ENCODE results near the gene TMTC4. TPM values are rescaled to one million over a fixed set of nuclear protein-coding genes. Genes with fewer than 3 reads are reported as not detected.
A peak's percentile ranks its signal among the peaks of the same experiment; 100 is the strongest.
"Not testable (repeated sequence)": the region's sequence is repeated elsewhere in the genome, so short reads cannot be mapped to it uniquely, and the experiment has no call there.

TMTC4 gene
- total RNA-seq, 6 donors from 2014 or later, result 11.4 to 17.8 (median 14.5) TPM

- ATAC-seq (ENCODE audit: low FRiP score in 2 of 2) (no peak), DNase-seq (no peak)
- Histone ChIP-seq H3K4me1 (no peaks in the 10 kb centered on the region), H3K27me3 (no peaks in the 10 kb centered on the region), H3K9me3 (no peaks in the 10 kb centered on the region), H3K36me3 (no peaks in the 10 kb centered on the region), H3K4me3 (no peak overlapping the region), H3K27ac (no peak overlapping the region)
- 96 to 99% methylated on average over 5 of the region's 5 CpGs for WGBS, 2 donors
- no peak for TF ChIP-seq POLR2AphosphoS5 (IDR thresholded peaks at IDR 0.05)
- no peak for TF ChIP-seq CTCF (IDR thresholded peaks at IDR 0.05)
- no peak for TF ChIP-seq POLR2A (IDR thresholded peaks at IDR 0.05)
- TF ChIP-seq EP300 (IDR thresholded peaks at IDR 0.05), result no peak
Measured at GRCh38 chr13:100710176-100710575, 35.6 kb upstream of the TMTC4 start.

GRCh38 chr13:100707818-100708740 lies 33.5 kb upstream of the TMTC4 start:
- Histone ChIP-seq H3K4me1 (no peaks in the 10 kb centered on the region), H3K27me3 (no peaks in the 10 kb centered on the region), H3K36me3 (no peaks in the 10 kb centered on the region), H3K4me3 (no peak overlapping the region), H3K9me3 (no peaks in the 10 kb centered on the region), H3K27ac (no peak overlapping the region)
- DNase-seq (no peak), ATAC-seq (ENCODE audit: low FRiP score in 2 of 2) (no peak)
- WGBS, 2 donors, result 82 to 86% methylated on average over 12 of the region's 12 CpGs
- TF ChIP-seq EP300 (IDR thresholded peaks at IDR 0.05), result no peak
- TF ChIP-seq POLR2A (IDR thresholded peaks at IDR 0.05), result no peak
- TF ChIP-seq CTCF (IDR thresholded peaks at IDR 0.05), result no peak
- no peak for TF ChIP-seq POLR2AphosphoS5 (IDR thresholded peaks at IDR 0.05)

- not testable (repeated sequence) for H3K27ac ChIP-seq; H3K4me1 ChIP-seq; H3K4me3 ChIP-seq; H3K36me3 ChIP-seq; H3K9me3 ChIP-seq; H3K27me3 ChIP-seq; ATAC-seq (ENCODE audit: low FRiP score in 2 of 2)
- no CpG with 5 or more reads among the region's 16 CpGs for WGBS, 2 donors
- DNase-seq, result peak in 1 of 2 donors; percentile 22
Measured at GRCh38 chr13:100698331-100698730, 23.7 kb upstream of the TMTC4 start.

GRCh38 chr13:100695509-100695773 lies 20.8 kb upstream of the TMTC4 start:
- no peaks in the 10 kb centered on the region for H3K4me1 ChIP-seq
- TF ChIP-seq POLR2A (IDR thresholded peaks at IDR 0.05), result no peak
- no peak for TF ChIP-seq POLR2AphosphoS5 (IDR thresholded peaks at IDR 0.05)
- no peak for TF ChIP-seq CTCF (IDR thresholded peaks at IDR 0.05)
- no peak for TF ChIP-seq EP300 (IDR thresholded peaks at IDR 0.05)
- no peak overlapping the region for H3K27ac ChIP-seq
- WGBS, 2 donors, result 96% methylated on average over 2 of the region's 2 CpGs
- no peaks in the 10 kb centered on the region for H3K36me3 ChIP-seq
- H3K9me3 ChIP-seq, result peaks cover 0 to under 1% (median 0%) of the 10 kb centered on the region in 4 donors
- no peak for ATAC-seq (ENCODE audit: low FRiP score in 2 of 2)
- no peaks in the 10 kb centered on the region for H3K27me3 ChIP-seq
- H3K4me3 ChIP-seq, result no peak overlapping the region
- no peak for DNase-seq

- no peak overlapping the region for H3K4me3 ChIP-seq
- no peak overlapping the region for H3K27ac ChIP-seq
- no peaks in the 10 kb centered on the region for H3K36me3 ChIP-seq
- no peaks in the 10 kb centered on the region for H3K4me1 ChIP-seq
- TF ChIP-seq CTCF (IDR thresholded peaks at IDR 0.05), result no peak
- no peak for TF ChIP-seq EP300 (IDR thresholded peaks at IDR 0.05)
- no peak for TF ChIP-seq POLR2AphosphoS5 (IDR thresholded peaks at IDR 0.05)
- no peak for TF ChIP-seq POLR2A (IDR thresholded peaks at IDR 0.05)
- H3K9me3 ChIP-seq, result peaks cover 0 to 6% (median 3%) of the 10 kb centered on the region in 4 donors
- 54 to 70% methylated on average over 12 of the region's 12 CpGs for WGBS, 2 donors
- peak; percentile 75 to 76 for ATAC-seq (ENCODE audit: low FRiP score in 2 of 2)
- H3K27me3 ChIP-seq, result no peaks in the 10 kb centered on the region
- no peak for DNase-seq
Measured at GRCh38 chr13:100694722-100695508, 20.3 kb upstream of the TMTC4 start.

Measured in upper lobe of left lung (tissue), 6 donors.